Naive B cell (primary cell): ENCODE measurements around the gene EEF2K. TPM values are rescaled to one million over a fixed set of nuclear protein-coding genes. Genes with fewer than 3 reads are reported as not detected.

ENCODE experiments used
- ATAC-seq, 2 donors: fragments of 150-1000 bp; cut with Tn5 transposase; 2 replicates each; pipeline ENCODE4 v1.10.0; 2021; ENCODE audit warnings: low read depth in 2 of 2, mild to moderate bottlenecking in 2 of 2, moderate library complexity in 2 of 2
- DNase-seq: peaks from one replicate; pipeline ENCODE4 v3.0.0; 2022
- H3K27ac Mint-ChIP-seq, 6 donors: one replicate each; pipeline ENCODE4 v1.8.0; 2020 to 2022; ENCODE audit warnings: mild to moderate bottlenecking in 6 of 6, mixed read lengths in 6 of 6, moderate library complexity in 5 of 6, inconsistent platforms in 2 of 6
- H3K27me3 Mint-ChIP-seq, 3 donors: one replicate each; pipeline ENCODE4 v1.8.0; 2021 to 2022; ENCODE audit warnings: mixed read lengths in 3 of 3, mild to moderate bottlenecking in 1 of 3
- H3K36me3 Mint-ChIP-seq, 2 donors: one replicate each; pipeline ENCODE4 v1.8.0; 2020 to 2022; ENCODE audit warnings: mixed read lengths in 2 of 2, inconsistent platforms in 1 of 2, mild to moderate bottlenecking in 1 of 2
- H3K4me1 Mint-ChIP-seq, 3 donors: one replicate each; pipeline ENCODE4 v1.8.0; 2020 to 2022; ENCODE audit warnings: mixed read lengths in 3 of 3, inconsistent platforms in 1 of 3, mild to moderate bottlenecking in 1 of 3, moderate library complexity in 1 of 3
- H3K4me3 Mint-ChIP-seq, 8 donors: one replicate each; pipeline ENCODE4 v1.8.0; 2020 to 2022; ENCODE audit warnings: mild to moderate bottlenecking in 8 of 8, mixed read lengths in 8 of 8, moderate library complexity in 8 of 8, inconsistent platforms in 2 of 8
- H3K9me3 Mint-ChIP-seq, 7 donors: one replicate each; pipeline ENCODE4 v1.8.0; 2020 to 2022; ENCODE audit warnings: mixed read lengths in 7 of 7, mild to moderate bottlenecking in 5 of 7, inconsistent platforms in 2 of 7, moderate library complexity in 1 of 7
- polyA plus RNA-seq, 6 donors: library from polyadenylated mRNA; unstranded; fragments of 300-500 nt; fragmentation: Illumina TruSeq; gene quantifications; one replicate each; pipeline ENCODE4 v1.2.3, GENCODE V29; 2021; ENCODE audit warnings: low read depth in 6 of 6

The EEF2K gene
- polyA plus RNA-seq, 6 donors from 2014 or later = 1.2 to 2.9 (median 1.8) TPM

DNA sequence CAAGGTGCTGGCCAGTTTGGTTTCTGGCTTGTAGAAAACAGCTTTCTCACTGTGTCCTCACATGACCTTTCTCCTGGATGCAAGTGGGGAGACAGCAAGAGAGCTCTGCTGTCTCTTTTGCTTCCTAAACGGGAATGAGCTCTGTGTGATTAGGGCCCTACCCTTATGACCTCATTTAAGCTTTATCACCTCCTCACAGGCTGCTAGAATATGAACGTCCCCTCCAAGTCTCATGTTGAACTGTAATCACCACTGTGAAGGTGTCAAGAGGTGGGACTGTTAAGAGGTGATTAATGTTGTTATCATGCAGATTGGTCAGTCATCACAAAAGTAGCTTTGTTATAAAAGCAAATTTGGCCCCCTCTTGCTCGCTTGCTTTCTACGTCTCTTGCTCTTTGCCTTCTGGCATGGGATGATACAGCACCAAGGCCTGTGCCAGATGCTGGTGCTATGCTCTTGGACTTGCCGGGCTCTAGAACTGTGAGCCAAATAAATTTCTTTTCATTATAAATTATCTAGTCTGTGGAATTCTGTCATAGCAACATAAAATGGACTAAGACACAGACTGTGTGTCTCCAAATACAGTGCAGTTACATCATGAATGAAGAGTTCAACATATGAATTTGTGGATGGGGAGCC is 76.3 kb downstream of the EEF2K start:
- H3K27ac Mint-ChIP-seq = peak overlapping the region in 2 of 6 donors; percentile 70 to 95
- H3K9me3 Mint-ChIP-seq = no peaks in the 10 kb centered on the region
- peaks cover 14 to 16% of the 10 kb centered on the region in 2 donors for H3K36me3 Mint-ChIP-seq
- H3K27me3 Mint-ChIP-seq = no peaks in the 10 kb centered on the region
- DNase-seq = no peak
- H3K4me3 Mint-ChIP-seq = no peak overlapping the region
- H3K4me1 Mint-ChIP-seq = no peaks in the 10 kb centered on the region
- no peak for ATAC-seq

DNA sequence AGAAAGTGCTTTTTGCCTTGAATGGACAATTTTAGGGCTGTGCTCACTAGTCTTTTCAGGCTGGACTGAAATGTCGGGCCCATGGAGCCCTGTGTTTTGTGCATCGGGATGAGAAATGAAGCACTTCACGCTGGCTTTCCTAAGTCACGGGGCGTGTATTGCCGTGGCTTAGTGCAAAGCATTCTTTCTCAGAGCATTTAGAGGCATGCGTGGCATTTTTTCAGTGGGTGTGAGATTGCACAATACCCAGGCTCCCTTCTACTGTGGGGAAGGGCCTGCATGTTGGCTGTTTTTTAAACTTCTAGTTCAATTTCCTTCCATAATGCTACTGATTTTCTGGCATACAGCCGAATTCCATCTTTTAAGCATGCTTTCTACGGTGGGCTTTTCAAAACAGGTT is 78.6 kb downstream of the EEF2K start:
- Mint-ChIP-seq H3K4me1 (no peaks in the 10 kb centered on the region), H3K27ac (peak overlapping the region in 1 of 6 donors; percentile 21), H3K27me3 (no peaks in the 10 kb centered on the region), H3K4me3 (no peak overlapping the region), H3K36me3 (peaks cover 14 to 16% of the 10 kb centered on the region in 2 donors), H3K9me3 (no peaks in the 10 kb centered on the region)
- no peak for ATAC-seq
- DNase-seq = no peak

DNA sequence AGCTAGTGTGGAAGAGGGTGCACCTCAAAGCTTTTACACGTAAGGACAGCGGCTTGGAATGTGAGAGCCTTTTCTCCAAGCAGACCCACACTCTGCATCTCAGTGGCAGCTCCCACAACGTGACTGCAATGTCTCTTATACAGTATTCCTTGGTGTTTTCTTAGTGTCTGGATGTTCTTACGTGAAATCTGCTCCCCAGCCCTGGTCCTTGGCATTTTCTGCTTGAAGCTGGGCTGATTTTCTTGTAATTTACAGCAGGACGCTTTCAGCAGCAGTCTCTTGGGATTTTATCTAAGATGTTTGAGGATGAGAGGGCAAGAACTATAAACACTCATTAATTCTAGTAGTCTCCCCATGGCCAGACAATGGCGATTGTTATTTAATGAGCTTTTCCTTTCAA is 79.0 kb downstream of the EEF2K start:
- ATAC-seq (no peak), DNase-seq (no peak)
- Mint-ChIP-seq H3K27ac (peak overlapping the region in 1 of 6 donors; percentile 21), H3K9me3 (no peaks in the 10 kb centered on the region), H3K4me3 (no peak overlapping the region), H3K36me3 (peaks cover 11 to 16% of the 10 kb centered on the region in 2 donors), H3K27me3 (no peaks in the 10 kb centered on the region), H3K4me1 (no peaks in the 10 kb centered on the region)

DNA sequence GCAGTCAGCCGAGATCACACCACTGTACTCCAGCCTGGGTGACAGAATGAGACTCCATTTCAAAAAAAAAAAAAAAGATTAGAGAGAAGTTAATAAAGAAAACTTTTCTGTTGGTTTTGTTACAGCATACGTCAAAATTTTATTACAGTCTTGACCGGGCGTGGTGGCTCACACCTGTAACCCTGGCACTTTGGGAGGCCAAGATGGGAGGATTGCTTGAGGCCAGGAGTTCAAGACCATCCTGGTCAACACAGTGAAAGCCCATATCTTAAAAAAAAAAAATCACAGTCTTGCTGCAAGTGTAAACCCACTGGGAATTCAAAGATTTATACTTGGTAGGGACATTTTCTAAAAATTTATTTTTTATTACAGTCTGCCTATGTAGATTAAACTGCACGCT is 84.9 kb downstream of the EEF2K start:
- H3K36me3 Mint-ChIP-seq = no peaks in the 10 kb centered on the region
- H3K27me3 Mint-ChIP-seq = no peaks in the 10 kb centered on the region
- no peak overlapping the region for H3K4me3 Mint-ChIP-seq

DNA sequence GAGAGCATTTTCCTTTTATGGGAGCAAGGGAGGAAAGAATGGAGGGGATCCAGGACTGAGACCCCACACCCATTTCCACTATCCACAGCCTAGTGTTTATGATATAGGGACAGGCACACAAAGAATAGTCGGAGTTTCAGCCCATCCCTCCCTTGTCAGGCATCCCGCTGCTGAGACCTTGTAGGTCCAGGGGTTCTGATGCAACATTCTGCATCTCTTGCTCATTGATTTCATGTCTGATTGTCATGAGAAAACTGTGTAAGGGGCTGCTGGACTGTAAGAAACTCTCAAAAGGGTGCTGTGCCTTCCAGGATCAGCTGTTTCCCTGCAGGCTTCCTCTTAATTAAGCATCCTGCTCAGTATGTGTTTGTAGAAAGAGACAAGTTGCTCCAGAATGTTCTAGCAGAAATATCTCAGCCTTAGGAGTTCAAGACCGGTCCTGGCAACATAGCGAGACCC is 85.8 kb downstream of the EEF2K start:
- Mint-ChIP-seq H3K9me3 (peaks cover 0 to 2% (median 0%) of the 10 kb centered on the region in 7 donors), H3K27ac (no peak overlapping the region), H3K4me3 (no peak overlapping the region), H3K36me3 (no peaks in the 10 kb centered on the region), H3K4me1 (peaks cover 5 to 10% (median 9%) of the 10 kb centered on the region in 3 donors), H3K27me3 (peaks cover 0 to 2% (median 0%) of the 10 kb centered on the region in 3 donors)
- DNase-seq (no peak), ATAC-seq (no peak)

More for the DNA sequence above, 84.9 kb downstream of the EEF2K start:
- ATAC-seq (no peak), DNase-seq (no peak)
- Mint-ChIP-seq H3K9me3 (no peaks in the 10 kb centered on the region), H3K4me1 (peaks cover 0 to under 1% (median under 1%) of the 10 kb centered on the region in 3 donors), H3K27ac (no peak overlapping the region)

DNA sequence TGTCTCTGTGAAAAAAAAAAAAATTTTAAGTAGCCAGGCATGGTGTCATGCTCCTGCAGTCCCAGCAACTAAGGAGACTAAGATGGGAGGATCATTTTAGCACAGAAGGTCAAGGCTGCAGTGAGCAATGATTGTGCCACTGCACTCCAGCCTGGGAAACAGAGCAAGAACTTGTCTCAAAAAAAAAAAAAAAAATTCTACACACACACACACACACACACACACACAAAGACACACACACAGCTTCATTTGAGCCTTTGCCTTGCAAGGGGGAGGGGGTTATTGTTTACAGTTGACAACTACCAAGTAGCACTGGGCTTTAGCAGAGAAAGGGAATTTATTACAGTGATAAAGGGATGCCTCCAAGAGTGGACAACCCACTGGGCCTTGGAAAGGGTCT is 86.2 kb downstream of the EEF2K start:
- DNase-seq = no peak
- no peak for ATAC-seq
- peaks cover 9 to 13% (median 10%) of the 10 kb centered on the region in 3 donors for H3K4me1 Mint-ChIP-seq
- no peak overlapping the region for H3K27ac Mint-ChIP-seq
- no peak overlapping the region for H3K4me3 Mint-ChIP-seq
- H3K9me3 Mint-ChIP-seq = peaks cover 0 to 4% (median 0%) of the 10 kb centered on the region in 7 donors
- H3K36me3 Mint-ChIP-seq = no peaks in the 10 kb centered on the region
- peaks cover 0 to 6% (median 0%) of the 10 kb centered on the region in 3 donors for H3K27me3 Mint-ChIP-seq

DNA sequence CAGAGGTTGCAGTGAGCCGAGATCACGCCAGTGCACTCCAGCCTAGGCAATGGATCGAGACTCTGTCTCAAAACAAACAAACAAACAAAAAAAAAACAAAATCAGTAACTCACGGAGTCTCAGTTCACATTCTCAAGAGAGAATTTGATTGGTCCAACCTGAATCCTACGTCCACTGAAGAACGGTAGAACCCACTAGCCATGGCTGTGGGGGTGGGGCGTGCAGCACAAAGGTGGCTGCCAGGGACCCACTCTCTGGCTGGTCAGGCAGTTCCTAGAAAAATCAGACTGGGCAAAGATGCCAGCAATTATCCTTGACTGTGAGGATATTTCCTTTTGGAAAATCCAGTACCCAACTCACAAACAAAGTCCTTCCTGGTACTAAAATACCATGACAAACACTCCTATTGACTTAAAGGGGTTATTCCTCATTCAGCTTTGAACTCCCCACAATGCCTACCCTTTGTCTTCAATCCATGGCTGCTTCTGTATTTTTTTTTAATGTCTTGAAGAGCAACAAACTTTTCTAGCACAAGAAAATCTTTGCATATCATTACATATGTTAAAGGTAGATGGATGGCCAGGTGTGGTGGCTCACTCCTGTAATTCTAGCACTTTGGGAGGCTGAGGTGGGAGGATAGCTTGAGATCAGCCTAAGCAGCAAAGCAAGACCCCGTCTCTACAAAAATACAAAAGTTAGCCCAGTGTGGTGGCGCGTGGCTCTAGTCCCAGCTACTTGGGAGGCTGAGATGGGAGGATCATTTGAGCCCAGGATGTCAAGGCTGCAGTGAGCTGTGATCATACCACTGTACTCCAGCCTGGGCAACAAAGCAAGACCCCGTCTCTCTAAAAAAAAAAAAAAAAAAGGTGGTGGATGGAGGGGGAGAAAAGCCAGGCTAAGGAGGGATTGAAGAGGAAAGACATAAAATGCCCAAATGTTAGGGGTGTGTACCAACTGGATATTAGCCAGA is 87.3 kb downstream of the EEF2K start:
- H3K9me3 Mint-ChIP-seq = peaks cover 0 to 4% (median 0%) of the 10 kb centered on the region in 7 donors

DNA sequence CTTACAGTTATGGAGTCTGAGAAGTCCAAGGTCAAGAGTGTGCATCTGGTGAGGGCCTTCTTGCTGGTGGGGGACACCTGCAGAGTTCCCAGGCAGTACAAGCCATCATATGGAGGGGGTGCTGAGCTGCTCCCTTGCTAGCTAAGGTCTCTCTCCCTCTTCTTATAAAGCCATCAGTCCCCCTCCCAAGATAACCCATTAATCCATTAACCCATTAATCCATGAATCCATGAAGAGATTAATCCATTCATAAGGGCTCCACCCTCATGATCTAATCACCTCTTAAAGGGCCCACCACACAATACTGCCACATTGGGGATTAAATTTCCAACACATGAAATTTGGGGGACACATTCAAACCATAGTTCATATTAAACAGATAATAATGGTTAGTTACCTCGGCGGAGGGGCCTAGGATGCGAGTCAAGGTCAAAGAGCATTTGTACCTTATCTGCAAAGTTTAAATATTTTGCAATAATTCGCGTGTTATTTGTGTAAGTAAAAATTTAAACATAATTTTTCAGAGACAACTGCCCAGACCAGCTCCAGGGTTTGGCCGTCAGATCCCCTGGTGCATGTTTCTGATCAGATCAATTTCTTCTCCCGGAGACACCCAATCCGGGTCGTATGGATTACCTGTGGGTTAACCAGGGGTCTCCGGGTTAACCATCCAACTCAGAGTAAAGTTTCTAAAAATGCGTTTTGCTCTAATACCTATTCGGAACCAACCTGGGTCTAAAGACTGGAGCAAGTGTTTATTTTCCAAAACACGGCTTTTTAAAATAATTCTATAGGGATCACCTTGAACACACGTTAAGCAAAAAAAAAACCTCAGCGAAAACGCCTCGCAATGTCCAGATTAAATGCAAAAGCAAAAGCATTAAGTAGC is 90.4 kb downstream of the EEF2K start:
- peak overlapping the region; percentile 72 to 100 (median 99) for H3K27ac Mint-ChIP-seq
- H3K4me3 Mint-ChIP-seq = peak overlapping the region; percentile 89 to 97 (median 94)
- peaks cover 0 to 4% (median 0%) of the 10 kb centered on the region in 7 donors for H3K9me3 Mint-ChIP-seq
- peaks cover 0 to 11% (median 0%) of the 10 kb centered on the region in 3 donors for H3K27me3 Mint-ChIP-seq
- peaks cover 38 to 51% (median 45%) of the 10 kb centered on the region in 3 donors for H3K4me1 Mint-ChIP-seq
- H3K36me3 Mint-ChIP-seq = no peaks in the 10 kb centered on the region
- ATAC-seq = no peak
- DNase-seq = no peak

More for the DNA sequence above, 87.3 kb downstream of the EEF2K start:
- H3K4me3 Mint-ChIP-seq = peak overlapping the region in 1 of 8 donors; percentile 69
- no peak overlapping the region for H3K27ac Mint-ChIP-seq
- no peak for DNase-seq
- H3K36me3 Mint-ChIP-seq = no peaks in the 10 kb centered on the region
- ATAC-seq = no peak
- H3K4me1 Mint-ChIP-seq = peaks cover 15 to 23% (median 15%) of the 10 kb centered on the region in 3 donors
- H3K27me3 Mint-ChIP-seq = peaks cover 0 to 10% (median 0%) of the 10 kb centered on the region in 3 donors

DNA sequence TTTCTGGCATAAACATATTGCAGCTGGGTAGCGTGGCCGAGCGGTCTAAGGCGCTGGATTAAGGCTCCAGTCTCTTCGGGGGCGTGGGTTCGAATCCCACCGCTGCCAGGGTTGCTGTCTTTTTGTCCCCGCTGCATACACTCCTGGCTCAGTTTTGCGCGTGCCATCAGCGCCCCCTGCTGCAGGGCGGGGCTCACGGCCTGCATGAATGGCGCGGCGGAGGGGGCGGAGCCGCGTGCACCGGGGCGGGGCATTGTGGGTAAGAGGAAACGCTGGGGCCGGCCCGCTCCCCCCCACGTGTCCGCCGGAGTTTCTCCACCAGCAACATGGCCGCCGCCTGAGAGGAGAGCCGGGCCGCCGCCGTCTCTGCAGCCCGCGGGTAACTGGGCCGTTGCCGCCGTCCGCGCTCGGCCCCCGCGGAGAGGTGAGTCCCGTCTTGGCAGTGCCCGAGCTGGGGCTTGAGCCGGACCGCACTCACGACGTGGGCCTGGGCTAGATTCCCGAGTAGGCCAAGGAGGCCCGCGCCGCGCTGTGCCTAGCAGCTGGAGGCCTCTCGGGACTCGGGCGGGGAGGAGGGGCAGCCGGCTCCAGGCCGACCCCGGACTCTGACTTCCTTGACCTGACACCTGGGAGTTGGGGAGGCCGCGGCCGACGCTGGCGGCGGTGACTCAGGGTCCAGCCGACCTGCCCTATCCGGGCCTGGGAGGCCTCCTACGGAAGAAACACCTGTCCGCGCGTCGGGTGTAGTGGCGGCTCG is 91.2 kb downstream of the EEF2K start, which contains the start of gene POLR3E:
Gene POLR3E (plus strand): TSS at position 296 of the 757 bp plus-strand sequence. CDS start 5,560 bp downstream, outside the sequence.
- Mint-ChIP-seq H3K4me3 (peak within 1 kb of the TSS; percentile 89 to 97 (median 94)), H3K27ac (peak within 1 kb of the TSS; percentile 98 to 100 (median 99)), H3K4me1 (peaks cover 42 to 56% (median 49%) of the 10 kb centered on the region in 3 donors), H3K36me3 (peaks cover 0 to 4% of the 10 kb centered on the region in 2 donors), H3K27me3 (peaks cover 0 to 11% (median 0%) of the 10 kb centered on the region in 3 donors), H3K9me3 (peaks cover 0 to 4% (median 0%) of the 10 kb centered on the region in 7 donors)
- DNase-seq = peak; percentile 100
- ATAC-seq = peak; percentile 77 to 79

DNA sequence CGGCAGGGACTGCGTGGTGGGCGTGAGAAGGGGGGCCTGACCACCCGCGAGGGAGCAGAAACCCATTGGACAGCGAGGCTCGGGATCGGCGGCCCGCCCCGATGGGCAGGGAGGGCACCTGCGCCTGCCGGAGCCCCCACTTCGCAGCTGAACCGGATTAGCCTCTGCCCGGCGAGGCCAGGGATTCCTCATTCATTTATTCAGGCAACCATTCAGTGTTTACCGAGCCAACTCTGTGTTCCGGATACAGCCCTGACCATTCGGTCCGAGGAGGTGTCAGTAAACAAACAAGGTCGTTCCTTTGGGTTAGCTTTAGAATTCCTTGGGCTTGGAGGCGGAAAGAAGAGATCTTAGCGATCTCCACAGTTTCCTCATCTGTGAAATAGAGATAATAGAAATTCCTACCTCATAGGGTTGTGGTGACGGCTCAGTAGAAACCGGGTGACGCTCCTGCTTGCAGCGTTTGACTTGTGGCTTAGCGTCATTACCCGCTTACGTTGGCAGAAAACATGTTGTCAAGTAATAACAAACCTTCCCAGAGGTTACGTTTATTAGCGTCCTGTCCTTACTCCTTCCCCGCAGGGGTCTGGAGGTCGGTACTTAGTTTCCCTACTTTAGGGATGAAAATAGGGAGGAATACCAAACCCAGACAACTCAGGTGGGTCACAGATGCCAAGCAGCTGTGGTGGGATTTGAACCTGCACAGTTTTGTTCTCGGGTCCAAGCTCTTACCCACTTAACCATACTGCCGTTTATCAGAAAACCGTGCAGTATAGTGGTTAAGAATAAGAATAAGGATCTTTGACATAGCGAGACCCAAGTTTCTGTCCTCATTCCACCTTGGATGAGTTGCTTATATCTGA is 92.0 kb downstream of the EEF2K start:
- H3K4me1 Mint-ChIP-seq = peaks cover 44 to 65% (median 54%) of the 10 kb centered on the region in 3 donors
- H3K9me3 Mint-ChIP-seq = peaks cover 0 to 4% (median 0%) of the 10 kb centered on the region in 7 donors
- H3K4me3 Mint-ChIP-seq = peak overlapping the region; percentile 89 to 97 (median 94)
- H3K27ac Mint-ChIP-seq = peak overlapping the region; percentile 95 to 100 (median 99)
- ATAC-seq (peak; percentile 43 to 53), DNase-seq (peak; percentile 71)
- H3K27me3 Mint-ChIP-seq = peaks cover 0 to 11% (median 0%) of the 10 kb centered on the region in 3 donors
- peaks cover 3 to 7% of the 10 kb centered on the region in 2 donors for H3K36me3 Mint-ChIP-seq

DNA sequence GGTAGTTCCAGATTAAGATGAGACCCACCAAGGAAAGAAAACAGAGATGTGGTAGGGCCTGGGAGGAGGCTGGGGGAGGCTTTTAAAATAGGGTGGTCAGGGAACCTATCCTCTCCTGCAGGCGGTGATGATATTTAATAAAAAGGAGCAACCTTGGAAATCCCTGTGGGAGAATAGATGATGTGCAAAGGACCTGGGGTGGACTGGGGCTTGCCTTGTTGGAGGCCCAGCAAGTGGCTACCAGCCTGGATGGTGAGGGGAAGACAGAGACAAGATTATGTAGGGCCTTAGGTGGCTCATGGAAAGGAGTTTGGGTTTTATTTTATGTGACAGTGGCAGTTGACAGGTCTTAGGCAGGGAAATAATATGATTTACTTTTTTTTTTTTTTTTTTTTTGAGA is 93.0 kb downstream of the EEF2K start:
- H3K4me1 Mint-ChIP-seq = peaks cover 48 to 68% (median 54%) of the 10 kb centered on the region in 3 donors
- no peak for DNase-seq
- H3K36me3 Mint-ChIP-seq = peaks cover 7 to 10% of the 10 kb centered on the region in 2 donors
- ATAC-seq = no peak
- peak overlapping the region in 7 of 8 donors; percentile 10 to 95 (median 41) for H3K4me3 Mint-ChIP-seq
- H3K9me3 Mint-ChIP-seq = peaks cover 0 to 4% (median 0%) of the 10 kb centered on the region in 7 donors
- H3K27ac Mint-ChIP-seq = peak overlapping the region; percentile 95 to 100 (median 99)
- H3K27me3 Mint-ChIP-seq = peaks cover 0 to 11% (median 0%) of the 10 kb centered on the region in 3 donors
